ENCODE data around the gene AJUBA.
"Not testable (repeated sequence)": the region's sequence is repeated elsewhere in the genome, so short reads cannot be mapped to it uniquely, and the experiment has no call there.

Gene AJUBA

GRCh38 chr14:22982477-22983245 is at the start of gene AJUBA:
TSS of gene AJUBA (minus strand) at chr14:22982551. CDS start at chr14:22982266, 285 bp downstream.
- peak; percentile 94 for DNase-seq

- DNase-seq, result no peak
These were observed 48.6 kb upstream of the AJUBA start for GRCh38 chr14:23030936-23031335.

GRCh38 chr14:23028799-23029198 is 46.4 kb upstream of the AJUBA start:
- no peak for DNase-seq

- DNase-seq, result no peak
These were observed 42.9 kb upstream of the AJUBA start for GRCh38 chr14:23025151-23025814.

- no peak for DNase-seq
These were observed 42.3 kb upstream of the AJUBA start for GRCh38 chr14:23024612-23025075.

GRCh38 chr14:23023795-23024152 is 41.4 kb upstream of the AJUBA start:
- no peak for DNase-seq

- no peak for DNase-seq
These were observed 40.9 kb upstream of the AJUBA start for GRCh38 chr14:23023022-23023794.

GRCh38 chr14:23021889-23022442 is 39.6 kb upstream of the AJUBA start:
- DNase-seq, result no peak

GRCh38 chr14:23021434-23021833 is 39.1 kb upstream of the AJUBA start:
- no peak for DNase-seq

- DNase-seq, result no peak
These were observed 38.1 kb upstream of the AJUBA start for GRCh38 chr14:23020143-23021128.

GRCh38 chr14:23018107-23018506 is 35.8 kb upstream of the AJUBA start:
- no peak for DNase-seq

- no peak for DNase-seq
These were observed 34.7 kb upstream of the AJUBA start for GRCh38 chr14:23017091-23017490.

- no peak for DNase-seq
These were observed 33.3 kb upstream of the AJUBA start for GRCh38 chr14:23015618-23016017.

GRCh38 chr14:23013749-23014054 is 31.4 kb upstream of the AJUBA start:
- DNase-seq, result not testable (repeated sequence)

- DNase-seq, result no peak
These were observed 30.9 kb upstream of the AJUBA start for GRCh38 chr14:23013054-23013748.

- DNase-seq, result peak; percentile 64
These were observed 27.8 kb upstream of the AJUBA start, which contains the start of gene C14orf93 for GRCh38 chr14:23009939-23010726. TSS of gene C14orf93 (minus strand) at chr14:23010143. CDS start at chr14:22999023, 11,120 bp downstream.

- DNase-seq, result no peak
These were observed 27.2 kb upstream of the AJUBA start for GRCh38 chr14:23009483-23009938.

- DNase-seq, result no peak
These were observed 26.5 kb upstream of the AJUBA start for GRCh38 chr14:23008831-23009230.

- peak; percentile 97 for DNase-seq
These were observed 24.4 kb upstream of the AJUBA start for GRCh38 chr14:23006544-23007419.

- DNase-seq, result no peak
These were observed 23.8 kb upstream of the AJUBA start for GRCh38 chr14:23006188-23006534.
